SK-N-SH (cell line): Measurements from ENCODE around the gene KCNJ13. TPM values are rescaled to one million over a fixed set of nuclear protein-coding genes. Genes with fewer than 3 reads are reported as not detected.

ENCODE experiments used
- polyA plus RNA-seq, 3 experiments: library from polyadenylated mRNA; depleted of rRNA; stranded (reverse); fragments of >200 nt; gene quantifications; 2 replicates each; pipeline ENCODE4 v1.2.3, GENCODE V29; 2012
- small RNA-seq, 7 experiments: library from RNA; depleted of rRNA; stranded (forward); fragments of <200 nt; gene quantifications; one replicate each; pipeline ENCODE3, GENCODE V24; 2012

KCNJ13 gene
- polyA plus RNA-seq, 1 of the 3 experiments (the other 2 are of a cell fraction) = not detected

Small RNAs within 50 kb of the gene (small RNA-seq; reads per million reads assigned to genes)
- gene RNU6-107P = 0 reads per million in 7 experiments

Other genes starting within 250 kb of the KCNJ13 start
- not detected in 2 replicates for gene CHRNG, start 236.9 kb downstream of the KCNJ13 start, polyA plus RNA-seq (2012; rRNA removed)
- gene TIGD1, start 226.0 kb downstream of the KCNJ13 start, polyA plus RNA-seq (2012; rRNA removed) = 4.6 and 7.0 TPM in 2 replicates
- 27.6 and 29.1 TPM in 2 replicates for gene EIF4E2, start 225.9 kb downstream of the KCNJ13 start, polyA plus RNA-seq (2012; rRNA removed)
- 0.05 TPM in 1 of 2 replicates, not detected in the other for gene EFHD1, start 143.0 kb downstream of the KCNJ13 start, polyA plus RNA-seq (2012; rRNA removed)
- 12.8 and 18.2 TPM in 2 replicates for gene GIGYF2, start 79.2 kb downstream of the KCNJ13 start, polyA plus RNA-seq (2012; rRNA removed)
- 1.2 and 1.3 TPM in 2 replicates for gene SNORC, start 93.7 kb upstream of the KCNJ13 start, polyA plus RNA-seq (2012; rRNA removed)
- 1.2 and 1.4 TPM in 2 replicates for gene NGEF, start 236.7 kb upstream of the KCNJ13 start, polyA plus RNA-seq (2012; rRNA removed)